Fibroblast of the aortic adventitia (primary cell): Measurements from ENCODE around the gene RPS6KA5. TPM values are rescaled to one million over a fixed set of nuclear protein-coding genes. Genes with fewer than 3 reads are reported as not detected.

ENCODE experiments used
- DNase-seq: peaks from one replicate; pipeline ENCODE4 v3.0.0-alpha.2; 2010; ENCODE audit warnings: low read depth
- H3K4me3 ChIP-seq: 2 replicates; pipeline ENCODE4 v1.5.1; 2011; ENCODE audit warnings: low read depth, mild to moderate bottlenecking, control low read depth, low read length, moderate library complexity
- CTCF ChIP-seq: IDR thresholded peaks from 2 replicates; pipeline ENCODE4 v1.5.1; 2011; ENCODE audit warnings: mild to moderate bottlenecking, low read length, control low read depth, inconsistent platforms; ENCODE audit not compliant: insufficient read depth
- small RNA-seq: library from RNA; depleted of rRNA; stranded (forward); fragments of <200 nt; gene quantifications from one replicate; pipeline ENCODE3, GENCODE V24; 2012
- total RNA-seq: library from RNA; depleted of rRNA; stranded (reverse); fragments of >200 nt; gene quantifications from 2 replicates; pipeline ENCODE4 v1.2.3, GENCODE V29; 2012; ENCODE audit warnings: low replicate concordance

RPS6KA5 gene
- total RNA-seq, 1 donor = 5.0 TPM

GRCh38 chr14:90803249-90803648, 257.2 kb downstream of the RPS6KA5 start:
- DNase-seq = no peak
- TF ChIP-seq CTCF = no peak
- H3K4me3 ChIP-seq = no peak overlapping the region

- H3K4me3 ChIP-seq = no peak overlapping the region
- no peak for TF ChIP-seq CTCF
- DNase-seq = no peak
Measured at GRCh38 chr14:90799420-90799819, 261.0 kb downstream of the RPS6KA5 start.

GRCh38 chr14:90797919-90798318, 262.5 kb downstream of the RPS6KA5 start:
- DNase-seq = no peak
- H3K4me3 ChIP-seq = no peak overlapping the region
- no peak for TF ChIP-seq CTCF

Small RNAs within 50 kb of the gene (small RNA-seq; reads per million reads assigned to genes)
- gene RNU7-30P = not detected

Other genes starting within 250 kb of the RPS6KA5 start
- 24.9 and 50.9 TPM in 2 replicates for gene TTC7B, start 244.2 kb downstream of the RPS6KA5 start, total RNA-seq
- 32.0 and 42.6 TPM in 2 replicates for gene DGLUCY, start 53.4 kb upstream of the RPS6KA5 start, total RNA-seq
- 1.3 and 17.1 TPM in 2 replicates for gene GPR68, start 184.1 kb upstream of the RPS6KA5 start, total RNA-seq